Adipose tissue (tissue), 3 donors: Measurements from ENCODE around the gene RCN2. TPM values are rescaled to one million over a fixed set of nuclear protein-coding genes. Genes with fewer than 3 reads are reported as not detected.

Experiments
- H3K27ac ChIP-seq: one replicate; pipeline ENCODE4 v1.5.1; 2013; ENCODE audit warnings: low read depth, low read length
- WGBS, 3 donors: extraction: QIAGEN DNeasy Blood & Tissue Kit; methylation state at CpG; one replicate each; pipeline ENCODE4 v1.1.7; 2013; 5-methylcytosine and 5-hydroxymethylcytosine counted together
- polyA plus RNA-seq, 3 donors: library from polyadenylated mRNA; stranded (reverse); fragments of 200-250 nt; gene quantifications; one replicate each; pipeline ENCODE4 v1.2.3, GENCODE V29; 2013
- donor health status: healthy with polysubstance abuse.
- donor health status: Bipolar disorder and iron deficiency.
- donor health status: healthy.

RCN2 gene
- polyA plus RNA-seq, 3 donors, result 12.9 to 27.6 (median 21.6) TPM

GRCh38 chr15:77002954-77003912 is 71.7 kb downstream of the RCN2 start:
- no peak overlapping the region for H3K27ac ChIP-seq
- 59 to 81% (median 64%) methylated on average over 16 of the region's 16 CpGs for WGBS, 3 donors

Other genes with a start within 250 kb of the RCN2 start
- 1 to 10 TPM; 5.4 to 9.6 (median 8.5) TPM for gene SCAPER, start 26.4 kb upstream of the RCN2 start, polyA plus RNA-seq
- gene PSTPIP1, start 63.4 kb downstream of the RCN2 start, polyA plus RNA-seq, result 10 to 100 TPM in 1 of 3 donors, 1 to 10 TPM in 2; 1.9 to 18.1 (median 9.1) TPM
- 100 to 1,000 TPM in 2 of 3 donors, 10 to 100 TPM in 1; 93.7 to 495 (median 218) TPM for gene TSPAN3, start 139.4 kb downstream of the RCN2 start, polyA plus RNA-seq